HG03280 (cell line): ENCODE measurements around the gene DOCK2.

ENCODE experiments used
- ATAC-seq: cut with Tn5 transposase; IDR thresholded peaks from one replicate; pipeline ENCODE4 v1.9.1; 2021; ENCODE audit warnings: mild to moderate bottlenecking, moderate library complexity; ENCODE audit not compliant: unreplicated experiment

The DOCK2 gene

DNA sequence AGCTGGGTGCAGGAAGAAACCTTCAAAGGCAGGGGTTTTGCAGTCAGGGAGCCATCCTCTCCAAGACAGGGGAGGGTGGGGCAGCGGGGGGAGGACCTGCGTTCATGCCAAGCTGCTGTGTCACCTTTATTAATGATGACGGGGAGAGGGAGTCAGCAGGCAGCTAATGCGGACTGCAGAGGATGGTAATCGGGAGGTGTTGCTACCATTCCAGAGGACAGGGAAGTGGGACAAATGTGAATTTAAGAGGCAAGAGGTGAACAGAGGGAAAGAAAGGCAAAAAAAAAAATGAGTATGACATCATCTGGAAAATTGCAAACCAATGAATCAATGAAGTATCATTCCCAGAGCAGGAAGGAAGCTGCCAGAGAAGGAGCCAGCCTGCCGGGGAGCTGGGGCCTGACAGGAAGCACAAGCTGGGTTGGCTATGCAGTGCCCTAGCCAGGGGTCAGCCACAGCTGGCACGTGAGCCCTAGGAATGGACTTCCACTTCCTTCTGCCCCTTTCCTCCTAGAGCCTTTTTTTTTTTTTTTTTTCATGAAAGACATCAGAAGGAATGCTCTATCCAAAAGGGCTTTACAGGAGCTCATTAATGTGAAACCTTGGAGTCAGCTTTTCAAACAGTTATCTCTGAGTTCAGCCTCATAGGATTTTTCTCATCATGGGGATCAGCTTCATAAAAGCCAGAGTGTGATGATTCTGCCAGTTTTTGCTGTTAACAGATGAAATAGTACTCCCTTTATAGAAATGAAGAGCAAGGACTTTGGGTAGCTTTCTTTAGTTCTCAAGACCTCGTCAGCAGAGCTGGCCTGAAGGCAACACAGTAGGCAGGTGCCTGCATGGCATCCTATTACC lies 334.1 kb downstream of the DOCK2 start:
- no peak for ATAC-seq

DNA sequence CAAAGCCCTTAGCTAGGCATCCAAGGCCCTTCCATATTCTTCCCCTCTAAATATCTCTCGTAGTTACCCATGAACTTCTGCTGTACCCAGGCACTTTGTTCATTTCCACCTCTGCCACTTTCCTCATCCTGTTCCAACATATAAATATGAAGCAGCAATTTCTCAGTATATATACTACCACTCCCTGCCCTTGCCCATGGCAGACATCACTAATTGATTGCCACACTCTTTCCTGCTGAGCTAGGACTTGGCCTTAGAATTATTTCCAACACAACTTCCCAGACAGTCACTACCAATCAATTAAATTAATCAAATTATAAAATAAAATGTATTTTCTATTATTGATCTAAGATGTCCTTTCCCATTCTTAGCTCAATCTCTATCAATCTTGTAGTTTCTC lies 334.7 kb downstream of the DOCK2 start:
- ATAC-seq = no peak

DNA sequence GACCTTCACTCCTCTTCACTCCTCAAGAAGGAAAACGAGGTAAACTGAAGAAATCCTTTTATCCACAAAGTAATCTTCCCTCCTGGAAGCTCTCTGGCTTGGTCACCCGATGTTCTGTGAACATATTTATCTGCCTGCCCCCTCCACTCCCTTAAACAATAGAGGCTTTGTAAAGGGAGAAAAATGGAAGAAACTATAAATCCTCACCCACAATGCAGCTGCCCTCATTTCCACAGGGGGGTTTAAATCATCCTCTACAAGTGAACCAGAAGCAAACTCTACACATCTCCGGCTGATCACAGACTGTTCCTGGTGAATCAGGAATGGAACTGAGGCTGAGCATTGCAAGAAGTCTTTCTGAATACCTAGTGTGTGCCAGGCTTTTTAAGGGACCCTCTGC lies 336.0 kb downstream of the DOCK2 start:
- ATAC-seq = no peak

DNA sequence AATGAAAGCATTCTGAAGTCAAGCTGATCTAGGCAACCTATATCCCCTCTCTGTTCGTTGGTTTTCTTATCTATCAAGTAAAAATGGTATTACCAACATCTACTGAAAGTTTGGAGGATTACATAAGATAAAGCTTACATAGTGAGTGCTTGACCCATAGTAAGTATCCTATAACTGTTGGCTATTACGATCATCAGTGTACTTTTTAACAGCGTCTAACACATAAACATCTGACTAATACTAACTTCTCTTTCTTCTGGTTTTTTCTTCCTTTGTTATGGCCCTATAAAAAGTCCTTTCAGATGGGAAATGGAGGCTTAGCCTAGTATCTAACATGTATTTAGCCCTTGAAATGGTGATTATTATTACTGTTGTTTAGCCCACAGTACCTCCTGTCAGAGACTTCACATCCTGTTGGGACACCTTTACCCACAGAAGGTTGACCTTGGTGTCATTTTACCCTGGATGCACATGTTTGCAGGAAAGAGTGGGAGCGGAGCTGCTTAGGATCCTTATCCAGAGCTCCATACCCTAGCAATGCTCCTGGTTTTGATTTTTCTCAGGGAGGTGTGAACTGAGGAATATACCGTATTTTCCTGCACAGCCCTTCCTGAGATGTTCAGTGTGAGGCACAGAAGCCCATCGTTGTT lies 337.2 kb downstream of the DOCK2 start:
- ATAC-seq = no peak

DNA sequence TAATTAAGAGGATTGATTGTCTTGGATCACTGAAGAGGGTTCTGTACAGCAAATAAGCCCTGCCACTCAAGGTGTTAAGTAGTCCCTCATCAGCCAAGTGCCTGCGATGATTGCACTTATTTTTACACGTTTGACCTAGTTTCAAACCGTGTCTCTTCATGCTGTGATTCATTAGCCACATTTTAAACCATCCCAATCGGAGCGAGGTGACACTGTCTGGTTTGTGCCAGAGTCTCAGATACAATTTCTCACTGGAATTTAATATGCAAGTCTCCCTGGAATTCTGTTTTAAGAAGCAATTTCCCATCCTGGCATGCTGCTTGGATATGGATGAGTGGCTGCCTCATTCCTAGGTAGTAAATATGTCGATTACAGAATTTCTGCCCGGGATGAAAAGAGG lies 341.6 kb downstream of the DOCK2 start:
- ATAC-seq = no peak

DNA sequence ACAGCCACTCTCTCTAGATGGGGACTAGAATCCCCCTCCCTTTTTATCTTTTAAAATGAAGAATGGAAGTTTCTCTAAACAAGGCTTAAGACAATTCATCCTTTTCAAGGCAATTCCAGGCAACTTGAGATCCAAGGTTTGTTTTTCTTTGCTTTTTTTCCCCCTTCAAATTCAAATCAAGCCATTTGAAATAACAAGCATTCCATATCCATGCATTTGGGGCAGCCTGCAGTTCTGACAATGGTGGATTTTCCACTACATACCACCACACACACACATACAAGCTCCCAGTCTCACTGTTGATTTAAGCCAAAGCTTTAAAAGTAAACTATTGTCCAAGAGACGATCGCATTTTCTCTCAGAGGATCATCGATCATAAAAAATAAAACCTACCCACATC lies 342.8 kb downstream of the DOCK2 start:
- no peak for ATAC-seq

DNA sequence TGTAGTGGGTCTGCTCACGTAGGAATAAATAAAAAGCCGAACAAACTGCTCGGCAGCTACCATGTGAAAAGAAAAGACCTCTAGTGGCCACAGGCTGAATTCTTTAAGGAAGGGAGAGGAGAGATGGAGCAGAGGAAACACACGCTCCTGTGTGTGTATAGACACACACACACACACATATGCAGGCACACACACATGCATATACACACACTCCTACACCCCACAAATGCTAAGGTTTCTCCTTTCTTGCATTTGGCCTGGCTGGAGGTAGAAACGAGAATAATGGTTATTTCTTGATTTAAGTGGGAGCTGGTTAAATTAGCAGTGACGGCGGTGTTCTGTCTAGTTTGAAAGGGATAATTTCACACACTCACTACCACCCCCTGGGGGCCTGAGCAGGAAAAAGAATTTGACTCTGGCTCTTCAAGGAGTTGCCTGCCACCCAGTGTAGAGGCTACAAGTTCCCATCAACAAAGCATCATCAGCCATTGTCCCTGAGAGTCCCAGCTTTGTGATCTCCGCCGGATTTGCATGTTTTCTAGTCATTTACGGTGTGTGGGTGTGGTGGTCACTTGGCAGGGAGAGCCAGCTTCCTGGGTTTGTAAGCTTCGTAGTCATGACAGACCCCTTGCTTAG lies 343.5 kb downstream of the DOCK2 start, which contains the start of gene INSYN2B:
Gene INSYN2B, minus strand, starts transcription at position 78 of the 636 bp plus-strand sequence. CDS start 96,597 bp downstream, outside the sequence.
- ATAC-seq = peak; percentile 59

DNA sequence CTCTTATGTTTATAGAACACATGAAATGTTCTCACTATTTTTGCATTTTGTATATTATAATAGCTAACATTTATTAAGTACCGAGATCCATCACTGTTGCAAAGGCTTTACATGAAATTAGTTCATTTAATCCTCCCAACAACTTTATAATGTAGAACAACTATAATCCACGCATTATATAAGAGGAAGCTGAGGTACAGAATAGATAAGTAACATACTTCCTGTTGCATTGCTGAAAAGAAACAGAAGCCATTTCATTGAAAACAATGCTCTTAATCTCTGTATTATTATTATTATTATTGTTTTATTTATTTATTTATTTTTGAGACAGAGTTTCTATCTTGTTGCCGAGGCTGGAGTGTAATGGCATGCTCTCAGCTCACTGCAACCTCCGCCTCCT lies 351.1 kb downstream of the DOCK2 start:
- no peak for ATAC-seq

DNA sequence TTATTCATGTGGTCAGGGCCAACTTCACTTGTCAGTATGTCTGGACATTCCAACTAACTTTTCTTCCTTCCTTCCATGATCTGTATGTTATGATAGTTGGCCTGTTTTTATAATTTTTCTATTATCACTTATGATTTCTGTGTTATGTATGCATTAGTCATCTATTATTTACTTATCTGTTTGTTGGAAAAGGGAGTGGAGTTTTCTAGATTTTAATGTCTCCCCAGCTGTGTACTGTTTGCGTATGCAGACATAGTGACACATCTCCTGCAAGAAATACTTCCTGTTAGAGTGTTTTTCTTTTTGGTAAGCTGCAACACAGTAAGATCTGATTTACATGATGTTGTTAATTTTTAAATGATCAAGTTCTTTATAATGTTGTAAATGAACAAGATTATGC lies 351.9 kb downstream of the DOCK2 start:
- no peak for ATAC-seq

DNA sequence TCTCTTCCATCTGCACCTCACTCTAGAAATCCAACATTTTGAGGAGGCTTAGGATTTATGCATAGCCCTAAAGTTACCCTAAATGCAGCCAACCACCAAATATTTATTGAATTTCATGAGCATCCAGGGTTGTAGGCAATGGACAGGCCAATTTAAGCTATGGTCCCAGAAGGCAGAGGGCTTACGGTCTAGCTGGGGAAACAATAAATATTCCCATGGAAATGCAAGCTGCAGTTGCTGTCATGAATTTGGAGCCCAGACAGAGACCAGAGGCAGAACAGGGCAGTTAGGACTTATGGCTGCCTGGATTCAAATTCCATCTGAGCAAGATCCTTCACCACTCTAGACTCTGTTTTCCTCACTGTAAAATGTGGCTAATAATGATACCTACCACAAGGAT lies 352.3 kb downstream of the DOCK2 start:
- ATAC-seq = no peak

DNA sequence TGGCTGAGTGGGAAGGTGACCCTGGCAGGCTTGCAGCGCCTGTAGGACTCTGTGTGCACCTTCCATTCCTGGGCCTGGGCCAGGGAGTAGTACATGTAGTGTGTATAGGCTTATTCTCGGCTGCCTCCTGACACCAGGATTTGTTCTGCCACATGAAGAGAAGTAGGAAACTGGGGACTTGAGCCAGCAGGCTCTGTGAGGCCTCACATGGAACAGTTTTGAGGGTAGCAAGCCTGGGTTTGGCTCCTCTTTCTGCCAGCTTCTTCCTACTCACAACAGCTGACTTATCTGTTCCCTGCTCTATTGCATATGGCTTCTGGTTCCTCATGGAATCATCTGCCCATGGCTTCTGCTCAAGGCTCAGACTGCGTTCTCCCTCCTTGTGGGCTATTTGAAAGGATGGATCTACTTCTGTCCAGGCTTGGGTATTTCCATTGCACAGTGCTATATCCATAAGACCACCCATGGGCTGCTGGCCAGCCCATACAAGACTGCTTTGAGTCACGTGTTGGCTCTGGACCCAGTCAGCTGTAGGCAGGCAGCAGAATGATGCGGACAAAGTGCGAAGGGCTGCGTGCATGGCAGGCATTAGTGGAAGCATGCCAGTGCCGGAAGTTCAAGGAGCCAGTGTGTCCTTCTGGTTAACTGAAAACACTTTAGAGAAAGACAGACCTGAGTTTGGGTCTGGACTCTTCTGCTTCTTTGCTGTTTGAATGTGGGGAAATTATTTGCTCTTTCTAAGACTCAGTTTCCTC lies 354.2 kb downstream of the DOCK2 start:
- ATAC-seq = no peak

DNA sequence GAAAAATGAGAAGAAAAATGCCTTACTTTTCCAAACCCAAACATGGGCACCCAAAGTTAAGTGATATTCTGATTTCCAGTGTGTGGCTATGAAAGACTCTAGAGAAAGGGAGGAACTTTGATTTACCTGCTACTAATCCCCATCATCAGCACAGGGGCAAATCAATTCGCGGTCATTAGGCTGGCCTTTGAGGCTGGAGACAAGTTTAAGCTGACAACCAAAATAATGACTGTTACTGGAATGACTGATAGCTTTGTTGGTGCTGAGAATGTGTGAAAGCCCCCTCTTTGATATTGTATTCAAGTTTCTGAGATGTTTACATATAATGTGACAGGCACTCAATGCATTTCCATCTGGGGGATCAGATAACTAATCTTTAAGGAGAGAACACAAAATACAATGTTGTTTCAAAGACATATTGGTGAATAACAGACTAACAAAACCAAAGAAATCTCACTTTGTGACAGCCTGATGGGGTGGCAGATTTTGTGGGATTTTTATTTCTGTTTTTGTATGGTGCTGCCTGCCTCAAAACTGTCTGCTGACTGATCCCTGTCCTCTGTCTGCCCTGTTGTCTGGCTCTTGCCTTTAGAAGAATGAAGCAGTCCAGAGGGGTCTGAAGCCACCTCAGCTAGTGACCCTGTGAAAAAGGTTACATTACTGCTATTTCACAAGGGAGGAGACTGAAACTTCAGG lies 355.9 kb downstream of the DOCK2 start:
- ATAC-seq = no peak

DNA sequence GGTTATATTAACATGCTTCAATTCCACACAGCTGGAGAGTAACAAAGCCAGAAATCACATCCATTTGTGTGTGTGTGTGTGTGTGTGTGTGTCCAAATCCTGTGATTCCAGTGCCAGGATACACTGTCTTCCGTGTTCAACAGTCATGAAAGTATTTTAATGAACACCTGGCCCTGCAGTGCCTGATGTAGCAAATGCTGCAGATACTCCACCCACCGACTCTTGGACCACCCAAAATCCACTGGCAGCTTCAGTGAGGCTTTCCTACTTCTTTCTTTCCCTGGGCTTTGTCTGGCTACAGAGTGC lies 356.4 kb downstream of the DOCK2 start:
- no peak for ATAC-seq

DNA sequence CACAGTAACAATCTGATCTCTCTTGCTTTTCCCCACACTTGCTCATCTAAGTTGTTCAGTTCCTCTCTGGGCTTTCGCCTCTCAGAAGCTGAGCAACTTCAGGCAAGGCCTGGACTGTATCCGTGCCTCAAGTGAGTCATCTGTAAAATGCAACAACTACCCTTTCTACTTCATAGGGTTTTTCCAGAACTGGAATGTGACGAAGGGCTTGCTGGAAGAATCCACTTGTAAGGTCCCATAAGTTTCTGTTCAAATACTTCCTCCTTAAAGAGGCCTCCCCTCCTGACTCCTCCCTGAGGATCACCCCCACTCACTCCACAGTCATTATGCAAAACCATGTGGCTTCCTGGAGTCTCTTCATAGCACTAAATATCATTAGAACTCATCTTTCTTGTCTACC lies 360.7 kb downstream of the DOCK2 start:
- ATAC-seq = no peak

DNA sequence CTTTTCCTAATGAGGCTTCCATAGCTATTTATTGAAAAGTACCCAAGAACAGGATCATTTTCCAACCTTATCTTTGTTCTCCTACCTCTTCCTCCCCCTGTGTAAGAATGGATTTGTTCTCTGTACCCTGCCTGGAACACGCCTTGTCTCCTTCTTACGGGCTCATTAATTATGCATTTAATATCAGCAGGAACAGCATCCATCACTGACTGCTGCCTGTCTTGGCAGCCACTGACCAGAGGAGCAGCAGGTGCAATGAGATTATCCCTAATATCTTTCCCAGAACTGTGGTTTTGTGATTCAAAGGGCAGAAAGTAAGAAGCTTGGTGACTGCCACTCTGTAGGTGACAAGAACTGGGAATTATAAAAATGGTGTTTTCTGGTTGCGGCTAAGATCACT lies 362.5 kb downstream of the DOCK2 start:
- ATAC-seq = no peak

DNA sequence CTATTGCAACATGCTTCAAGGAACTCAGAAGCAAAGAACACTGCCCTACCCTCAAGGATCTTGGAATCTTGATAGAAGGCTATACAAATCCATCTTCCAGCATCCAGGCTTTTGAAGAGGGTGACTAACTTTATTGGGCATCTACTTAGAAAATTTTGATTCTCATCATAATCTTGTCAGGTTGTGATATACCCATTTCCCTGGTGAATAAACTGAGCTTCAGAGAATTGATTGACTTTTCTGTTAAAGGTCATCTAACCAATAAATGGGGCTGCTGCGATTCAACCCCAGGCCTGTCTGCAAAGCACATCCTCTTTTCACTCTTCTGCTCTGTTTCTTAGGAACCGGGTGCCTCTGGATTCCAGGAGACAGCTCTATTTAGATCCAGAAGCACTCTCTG lies 363.1 kb downstream of the DOCK2 start:
- ATAC-seq = no peak

DNA sequence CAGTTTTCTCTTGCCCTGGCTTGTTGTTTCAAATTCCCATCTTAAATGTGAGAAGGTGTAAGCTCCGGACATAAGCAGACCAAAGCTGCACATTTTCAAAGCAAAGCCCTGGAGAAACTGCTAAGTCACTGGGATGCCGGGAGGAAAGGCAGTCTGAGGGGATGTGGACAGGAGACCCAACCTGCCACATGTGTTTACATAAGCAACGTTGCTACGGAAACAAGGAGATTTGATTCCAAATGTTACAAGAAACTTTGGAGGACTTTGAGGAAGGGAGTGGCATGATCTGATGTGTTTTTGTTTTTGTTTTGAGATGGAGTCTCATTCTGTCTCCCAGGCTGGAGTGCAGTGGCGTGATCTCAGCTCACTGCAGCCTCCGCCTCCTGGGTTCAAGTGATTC lies 368.9 kb downstream of the DOCK2 start:
- no peak for ATAC-seq

DNA sequence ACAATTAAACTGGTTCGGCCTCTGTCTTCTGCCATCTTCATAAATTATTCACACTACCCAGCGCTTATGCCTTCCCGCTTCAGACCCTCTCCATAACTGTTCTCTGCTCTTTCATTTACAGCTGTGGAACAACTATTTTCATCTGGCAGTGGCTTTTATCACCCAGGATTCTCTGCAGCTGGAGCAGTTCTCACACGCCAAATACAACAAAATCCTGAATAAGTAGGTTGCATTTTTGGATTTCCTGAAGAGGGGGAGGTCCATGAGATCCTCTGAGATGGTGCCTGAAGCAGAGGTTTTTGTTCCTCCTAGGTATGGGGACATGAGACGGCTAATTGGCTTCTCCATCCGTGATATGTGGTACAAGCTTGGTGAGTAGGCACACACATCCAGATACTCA lies 371.3 kb downstream of the DOCK2 start:
- no peak for ATAC-seq

DNA sequence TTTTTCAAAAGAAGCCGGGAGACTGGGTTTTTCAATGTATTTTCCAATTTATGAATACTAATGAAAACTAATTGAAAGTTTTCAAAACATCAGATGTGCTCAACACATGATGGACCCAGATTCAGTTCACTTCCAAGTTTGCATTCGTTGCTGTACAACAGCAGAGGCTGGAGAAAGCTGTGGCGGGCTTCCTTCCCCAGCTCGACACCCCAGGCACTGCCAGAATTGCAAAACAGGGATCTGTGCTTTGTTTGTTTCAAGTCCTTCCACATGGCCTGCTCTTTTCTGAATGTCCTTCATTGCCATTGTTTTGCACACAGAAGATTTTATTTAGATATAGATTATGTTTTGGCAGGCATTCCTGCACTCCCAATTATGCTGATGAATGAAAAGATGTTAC lies 373.5 kb downstream of the DOCK2 start:
- ATAC-seq = no peak

DNA sequence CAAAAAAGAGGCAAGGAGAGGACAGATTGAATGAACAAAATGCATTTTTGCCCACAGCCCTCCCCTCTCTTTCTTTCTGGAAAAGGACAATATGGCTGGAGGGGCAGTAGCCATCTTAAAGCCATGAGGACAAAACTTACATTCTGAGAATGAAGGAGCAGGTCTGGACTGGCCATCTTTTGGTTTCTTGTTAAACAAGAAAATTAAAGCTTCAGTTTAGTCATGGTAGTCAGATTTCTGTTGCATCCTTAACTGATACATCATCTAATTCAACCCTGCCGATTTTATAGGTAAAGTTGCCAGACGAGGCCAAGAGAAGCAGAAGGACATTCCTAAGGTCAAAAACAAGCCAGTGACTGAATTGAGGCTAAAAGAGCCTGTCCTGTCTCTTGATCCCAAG lies 374.7 kb downstream of the DOCK2 start:
- ATAC-seq = no peak

DNA sequence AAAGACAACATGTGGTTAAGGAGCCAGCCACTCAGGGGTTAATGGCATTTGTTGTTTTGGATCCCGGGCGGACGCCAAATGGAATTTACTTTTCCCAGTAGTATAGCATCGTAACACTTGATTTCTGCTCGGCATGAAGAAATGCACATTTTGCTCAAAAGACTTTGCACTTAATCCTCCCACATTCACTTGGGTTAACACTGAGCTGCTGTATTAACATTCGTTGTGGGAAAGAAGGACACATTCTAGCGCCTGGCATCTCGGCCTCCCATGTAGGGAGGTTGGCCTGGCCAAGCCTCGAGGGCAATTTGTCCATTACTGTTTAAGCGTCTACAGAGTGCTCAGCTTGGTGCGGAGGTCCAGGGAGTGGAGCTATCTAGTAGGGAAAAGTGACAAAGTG lies 375.5 kb downstream of the DOCK2 start:
- no peak for ATAC-seq
